Measurements from ENCODE around the gene NWD2. TPM values are rescaled to one million over a fixed set of nuclear protein-coding genes. Genes with fewer than 3 reads are reported as not detected.
A peak's percentile ranks its signal among the peaks of the same experiment; 100 is the strongest.

The NWD2 gene
- total RNA-seq, 1 experiment from 2014 or later: not detected

GRCh38 chr4:37268319-37268718, 23.8 kb downstream of the NWD2 start:
- CTCF ChIA-PET: no interaction called here
- ATAC-seq: no peak

More at GRCh38 chr4:37268319-37268718, 23.8 kb downstream of the NWD2 start:
- ChIA-PET POLR2A (no interaction called here), RAD21 (ENCODE audit: low non-redundant PET in 1 of 2, low total read pairs in 2 of 2, uncharacterized antibody in 2 of 2, unreplicated experiment in 2 of 2) (no interaction called here)
- H3K4me1 ChIP-seq (ENCODE audit: control insufficient read depth in 1 of 2, insufficient read depth in 2 of 2, low read length in 2 of 2): no peaks in the 10 kb centered on the region
- H3K9me2 ChIP-seq (ENCODE audit: insufficient read depth): no peaks in the 10 kb centered on the region
- H3K9me3 ChIP-seq (ENCODE audit: control insufficient read depth in 1 of 2, insufficient read depth in 1 of 2, low read depth in 1 of 2, low read length in 2 of 2): no peaks in the 10 kb centered on the region
- DNase-seq (ENCODE audit: low read depth, low spot score): no peak
- TF ChIP-seq REST (IDR thresholded peaks at IDR 0.05; ENCODE audit: low read depth) (peak; percentile 67), EZH2phosphoT487 (IDR thresholded peaks at IDR 0.05; ENCODE audit: borderline replicate concordance) (no peak)
- no peak overlapping the region for H2AFZ ChIP-seq (ENCODE audit: low read depth, low read length, poor library complexity, severe bottlenecking)
- H3K27me3 ChIP-seq (ENCODE audit: insufficient read depth, low read length): no peaks in the 10 kb centered on the region
- no peak overlapping the region for H3K4me2 ChIP-seq (ENCODE audit: low read length)
- no peak overlapping the region for H3K27ac ChIP-seq (ENCODE audit: low read depth, low read length)
- no peaks in the 10 kb centered on the region for H3K36me3 ChIP-seq (ENCODE audit: control insufficient read depth in 1 of 2, insufficient read depth in 2 of 2, low read length in 2 of 2)
- no peak overlapping the region for H3K4me3 ChIP-seq (replicated peaks in 1 of 2; ENCODE audit: low read depth in 1 of 2, low read length in 2 of 2)
- no peaks in the 10 kb centered on the region for H3K79me2 ChIP-seq (ENCODE audit: insufficient read depth, low read length)
- intact Hi-C loops (cut with micrococcal nuclease): no loop called here
- no peaks in the 10 kb centered on the region for H4K20me1 ChIP-seq (ENCODE audit: insufficient read depth)
- H3K9ac ChIP-seq (ENCODE audit: low read length): no peak overlapping the region
- BruUV-seq (replicated peaks): no TSS peak

Measured in HCT116 (cell line).